Activated T-cell treated with anti-CD3 and anti-CD28 coated beads for 4 hours (primary cell): Measurements from ENCODE around the gene POU3F1.

ENCODE experiments used
- DNase-seq: peaks from one replicate; pipeline ENCODE4 v3.0.0-alpha.2; 2020

The POU3F1 gene

GRCh38 chr1:38003261-38004250, 43.0 kb downstream of the POU3F1 start:
- DNase-seq: no peak

- DNase-seq: no peak
Observed at GRCh38 chr1:38000529-38001455, 45.8 kb downstream of the POU3F1 start.

GRCh38 chr1:38000233-38000528, 46.4 kb downstream of the POU3F1 start:
- DNase-seq: no peak

GRCh38 chr1:37999430-38000232, 47.0 kb downstream of the POU3F1 start:
- DNase-seq: no peak

- no peak for DNase-seq
Observed at GRCh38 chr1:37998913-37999429, 47.6 kb downstream of the POU3F1 start.

- DNase-seq: no peak
Observed at GRCh38 chr1:37998089-37998808, 48.3 kb downstream of the POU3F1 start.

- no peak for DNase-seq
Observed at GRCh38 chr1:37997256-37998088, 49.1 kb downstream of the POU3F1 start.

GRCh38 chr1:37995751-37996345, 50.7 kb downstream of the POU3F1 start:
- DNase-seq: no peak

GRCh38 chr1:37994886-37995566, 51.6 kb downstream of the POU3F1 start:
- DNase-seq: no peak
